Astrocyte (in vitro differentiated cells and primary cell): ENCODE data around the gene UBLCP1.

ENCODE experiments used
- CTCF ChIP-seq: IDR thresholded peaks from 2 replicates; pipeline ENCODE4 v1.5.1; 2011; ENCODE audit warnings: low read depth, mild to moderate bottlenecking, inconsistent platforms, low read length, moderate library complexity; ENCODE audit not compliant: insufficient read depth
- EZH2 ChIP-seq: IDR thresholded peaks from 2 replicates; pipeline ENCODE4 v1.6.1; 2012; ENCODE audit warnings: mild to moderate bottlenecking, low read length, inconsistent platforms; ENCODE audit not compliant: insufficient read depth

GRCh38 chr5:159243385-159243784 is 19.7 kb upstream of the UBLCP1 start:
- TF ChIP-seq EZH2: no peak
- no peak for TF ChIP-seq CTCF
